ENCODE data around the gene MCCC2. TPM values are rescaled to one million over a fixed set of nuclear protein-coding genes. Genes with fewer than 3 reads are reported as not detected.
"Not testable (repeated sequence)": the region's sequence is repeated elsewhere in the genome, so short reads cannot be mapped to it uniquely, and the experiment has no call there.

Gene MCCC2
- 100 to 1,000 TPM in 1 of 3 donors, 10 to 100 TPM in 2; 48.6 to 143 (median 56.4) TPM for total RNA-seq

DNA sequence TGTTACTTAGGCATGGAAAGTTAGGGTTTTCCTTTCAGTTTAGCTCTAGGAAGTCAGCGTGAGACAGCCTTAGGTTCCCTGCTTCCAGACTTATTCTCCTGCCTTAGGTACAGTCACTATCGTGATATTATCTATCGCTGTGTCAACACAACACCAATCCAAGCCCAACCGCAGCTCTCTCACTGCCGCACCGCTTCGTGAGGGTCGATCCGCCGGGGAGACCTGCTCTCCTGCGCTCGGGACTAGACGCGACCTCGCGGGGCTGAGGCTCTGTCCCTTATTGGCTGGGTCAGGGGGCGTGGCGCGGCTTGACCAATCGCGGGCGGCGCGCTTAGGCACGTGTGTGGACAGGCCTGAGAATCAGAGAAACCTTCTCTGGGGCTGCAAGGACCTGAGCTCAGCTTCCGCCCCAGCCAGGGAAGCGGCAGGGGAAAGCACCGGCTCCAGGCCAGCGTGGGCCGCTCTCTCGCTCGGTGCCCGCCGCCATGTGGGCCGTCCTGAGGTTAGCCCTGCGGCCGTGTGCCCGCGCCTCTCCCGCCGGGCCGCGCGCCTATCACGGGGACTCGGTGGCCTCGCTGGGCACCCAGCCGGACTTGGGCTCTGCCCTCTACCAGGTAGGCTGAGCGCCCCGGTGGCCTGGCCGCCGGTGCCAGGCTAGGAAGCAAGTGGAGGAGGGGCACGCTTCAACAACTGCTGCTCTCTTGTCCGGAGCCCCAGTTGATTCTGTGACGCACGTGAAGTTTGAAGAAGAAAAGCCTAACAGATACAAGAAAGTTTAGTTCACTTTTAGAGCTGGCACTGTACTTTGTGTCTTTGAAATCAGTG is at the start of gene MCCC2:
Gene MCCC2 (plus strand): TSS at position 400 of the 825 bp plus-strand sequence. CDS start 86 bp downstream, at position 486.
- TF ChIP-seq CTCF (IDR thresholded peaks at IDR 0.05) (no peak), POLR2AphosphoS5 (IDR thresholded peaks at IDR 0.05) (peak; percentile 69 to 77 (median 72)), POLR2A (IDR thresholded peaks at IDR 0.05) (peak; percentile 46)
- Histone ChIP-seq H3K4me1 (peaks cover 2 to 3% of the 10 kb centered on the region in 2 donors), H3K9me3 (no peaks in the 10 kb centered on the region), H3K4me3 (peak within 1 kb of the TSS; percentile 73 to 85 (median 76)), H3K27ac (peak within 1 kb of the TSS; percentile 88 to 93), H3K27me3 (no peaks in the 10 kb centered on the region), H3K36me3 (no peaks in the 10 kb centered on the region)
- peak; percentile 96 to 97 for DNase-seq (ENCODE audit: low spot score in 2 of 2)
- intact Hi-C loops (cut with DNase I; ENCODE audit: low total_unique reads) = no loop called here

- no peak for TF ChIP-seq CTCF (IDR thresholded peaks at IDR 0.05)
- no peak for TF ChIP-seq POLR2AphosphoS5 (IDR thresholded peaks at IDR 0.05)
- no peak for TF ChIP-seq POLR2A (IDR thresholded peaks at IDR 0.05)
- Histone ChIP-seq H3K4me3 (no peak overlapping the region), H3K27ac (no peak overlapping the region), H3K27me3 (no peaks in the 10 kb centered on the region), H3K4me1 (no peaks in the 10 kb centered on the region), H3K36me3 (no peaks in the 10 kb centered on the region), H3K9me3 (no peaks in the 10 kb centered on the region)
- no peak for DNase-seq (ENCODE audit: low spot score in 2 of 2)
- intact Hi-C loops (cut with DNase I; ENCODE audit: low total_unique reads) = no loop called here
These were observed 49.5 kb upstream of the MCCC2 start for GRCh38 chr5:71537687-71538086.

DNA sequence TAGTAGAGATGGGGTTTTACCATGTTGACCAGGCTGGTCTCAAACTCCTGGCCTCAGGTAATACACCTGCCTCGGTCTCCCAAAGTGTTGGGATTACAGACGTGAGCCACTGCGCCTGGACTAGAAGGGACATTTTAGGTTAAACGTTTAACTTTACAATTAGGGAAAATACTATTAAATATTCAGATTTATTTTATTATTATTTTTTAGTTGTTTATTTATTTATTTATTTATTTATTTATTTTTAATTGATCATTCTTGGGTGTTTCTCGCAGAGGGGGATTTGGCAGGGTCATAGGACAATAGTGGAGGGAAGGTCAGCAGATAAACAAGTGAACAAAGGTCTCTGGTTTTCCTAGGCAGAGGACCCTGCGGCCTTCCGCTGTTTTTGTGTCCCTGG is 36.3 kb upstream of the MCCC2 start:
- DNase-seq (ENCODE audit: low spot score in 2 of 2); H3K27ac ChIP-seq; H3K4me3 ChIP-seq; intact Hi-C loops (cut with DNase I; ENCODE audit: low total_unique reads); H3K36me3 ChIP-seq; H3K4me1 ChIP-seq; H3K9me3 ChIP-seq; H3K27me3 ChIP-seq: not testable (repeated sequence)

DNA sequence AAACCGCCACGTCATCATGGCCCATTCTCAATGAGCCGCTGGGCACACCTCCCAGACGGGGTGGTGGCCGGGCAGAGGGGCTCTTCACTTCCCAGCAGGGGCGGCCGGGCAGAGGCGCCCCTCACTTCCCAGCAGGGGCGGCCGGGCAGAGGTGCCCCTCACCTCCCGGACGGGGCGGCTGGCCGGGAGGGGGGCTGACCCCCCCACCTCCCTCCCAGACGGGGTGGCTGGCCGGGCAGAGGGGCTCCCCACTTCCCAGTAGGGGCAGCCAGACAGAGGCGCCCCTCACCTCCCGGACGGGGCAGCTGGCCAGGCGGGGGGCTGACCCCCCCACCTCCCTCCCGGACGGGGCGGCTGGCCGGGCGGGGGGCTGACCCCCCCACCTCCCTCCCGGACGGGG is 35.6 kb upstream of the MCCC2 start:
- H3K27ac ChIP-seq; H3K27me3 ChIP-seq; H3K9me3 ChIP-seq; intact Hi-C loops (cut with DNase I; ENCODE audit: low total_unique reads); H3K36me3 ChIP-seq; H3K4me3 ChIP-seq; H3K4me1 ChIP-seq; DNase-seq (ENCODE audit: low spot score in 2 of 2): not testable (repeated sequence)

DNA sequence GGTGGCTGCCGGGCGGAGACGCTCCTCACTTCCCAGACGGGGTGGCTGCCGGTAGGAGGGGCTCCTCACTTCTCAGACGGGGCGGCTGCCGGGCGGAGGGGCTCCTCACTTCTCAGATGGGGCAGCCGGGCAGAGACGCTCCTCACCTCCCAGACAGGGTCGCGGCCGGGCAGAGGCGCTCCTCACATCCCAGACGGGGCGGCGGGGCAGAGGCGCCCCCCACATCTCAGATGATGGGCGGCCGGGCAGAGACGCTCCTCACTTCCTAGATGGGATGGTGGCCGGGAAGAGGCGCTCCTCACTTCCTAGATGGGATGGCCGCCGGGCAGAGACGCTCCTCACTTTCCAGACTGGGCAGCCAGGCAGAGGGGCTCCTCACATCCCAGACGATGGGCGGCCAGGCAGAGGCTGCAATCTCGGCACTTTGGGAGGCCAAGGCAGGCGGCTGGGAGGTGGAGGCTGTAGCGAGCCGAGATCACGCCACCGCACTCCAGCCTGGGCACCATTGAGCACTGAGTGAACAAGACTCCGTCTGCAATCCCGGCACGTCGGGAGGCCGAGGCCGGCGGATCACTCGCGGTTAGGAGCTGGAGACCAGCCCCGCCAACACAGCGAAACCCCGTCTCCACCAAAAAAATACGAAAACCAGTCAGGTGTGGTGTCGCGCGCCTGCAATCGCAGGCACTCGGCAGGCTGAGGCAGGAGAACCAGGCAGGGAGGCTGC is 35.0 kb upstream of the MCCC2 start:
- intact Hi-C loops (cut with DNase I; ENCODE audit: low total_unique reads); H3K36me3 ChIP-seq; H3K4me3 ChIP-seq; H3K9me3 ChIP-seq; DNase-seq (ENCODE audit: low spot score in 2 of 2); H3K27me3 ChIP-seq; H3K4me1 ChIP-seq; H3K27ac ChIP-seq: not testable (repeated sequence)

DNA sequence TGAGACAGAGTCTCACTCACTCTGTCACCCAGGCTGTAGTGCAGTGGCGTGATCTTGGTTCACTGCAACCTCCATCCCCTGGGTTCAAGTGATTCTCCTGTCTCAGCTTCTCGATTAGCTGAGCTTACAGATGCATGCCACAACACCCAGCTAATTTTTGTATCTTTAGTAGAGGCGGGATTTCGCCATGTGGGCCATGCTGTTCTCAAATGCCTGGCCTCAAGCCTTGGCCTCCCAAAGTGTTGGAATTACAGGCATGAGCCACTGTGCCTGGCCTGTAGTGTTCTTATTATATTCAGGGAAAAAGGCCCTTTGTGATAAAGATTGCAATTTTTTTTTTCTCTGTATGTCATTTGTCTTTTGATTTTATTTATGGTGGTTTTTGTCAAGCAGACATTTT is 24.0 kb upstream of the MCCC2 start:
- no peak overlapping the region for H3K27ac ChIP-seq
- H3K36me3 ChIP-seq = no peaks in the 10 kb centered on the region
- no peaks in the 10 kb centered on the region for H3K27me3 ChIP-seq
- no peak for DNase-seq (ENCODE audit: low spot score in 2 of 2)
- H3K4me1 ChIP-seq = no peaks in the 10 kb centered on the region
- no peak overlapping the region for H3K4me3 ChIP-seq
- H3K9me3 ChIP-seq = no peaks in the 10 kb centered on the region
- TF ChIP-seq CTCF (IDR thresholded peaks at IDR 0.05) = no peak
- no peak for TF ChIP-seq POLR2AphosphoS5 (IDR thresholded peaks at IDR 0.05)
- no peak for TF ChIP-seq POLR2A (IDR thresholded peaks at IDR 0.05)
- intact Hi-C loops (cut with DNase I; ENCODE audit: low total_unique reads) = no loop called here

Data from breast epithelium (tissue), 4 donors.